Stimulated activated CD8-positive, alpha-beta memory T cell treated with anti-CD3 and anti-CD28 coated beads, Interleukin-12 subunit alpha, Interleukin-12 subunit beta, amount 100 ng/mL, for 24 hours (primary cell): ENCODE measurements around the gene SPDYE8.
A peak's percentile ranks its signal among the peaks of the same experiment; 100 is the strongest.
"Not testable (repeated sequence)": the region's sequence is repeated elsewhere in the genome, so short reads cannot be mapped to it uniquely, and the experiment has no call there.

Source experiments
- DNase-seq: peaks from one replicate; pipeline ENCODE4 v3.0.0-alpha.2; 2020; ENCODE audit errors: extremely low read depth

SPDYE8 gene, protein sequence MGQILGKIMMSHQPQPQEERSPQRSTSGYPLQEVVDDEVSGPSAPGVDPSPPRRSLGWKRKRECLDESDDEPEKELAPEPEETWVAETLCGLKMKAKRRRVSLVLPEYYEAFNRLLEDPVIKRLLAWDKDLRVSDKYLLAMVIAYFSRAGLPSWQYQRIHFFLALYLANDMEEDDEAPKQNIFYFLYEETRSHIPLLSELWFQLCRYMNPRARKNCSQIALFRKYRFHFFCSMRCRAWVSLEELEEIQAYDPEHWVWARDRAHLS

DNA sequence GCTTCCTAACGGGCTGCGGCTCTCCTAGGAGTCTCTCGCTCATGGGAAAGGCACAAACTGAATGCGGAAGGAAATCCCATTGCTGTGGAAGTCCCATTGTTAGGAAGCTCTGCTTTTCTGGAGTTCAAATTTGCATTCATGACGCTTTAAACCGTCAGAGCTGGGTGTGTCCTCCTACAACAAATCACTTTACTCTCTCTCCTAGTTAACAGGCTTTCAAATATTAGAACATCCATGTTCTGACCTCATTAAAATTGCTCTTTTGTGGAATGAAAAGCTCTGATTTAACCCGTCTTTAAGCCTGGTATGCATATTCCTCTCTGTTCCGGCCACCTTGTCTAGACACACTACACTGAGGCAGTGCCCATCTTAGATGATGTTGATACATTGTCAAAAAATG is at the start of gene SPDYE8:
TSS of gene SPDYE8 (minus strand) at position 101 of the 400 bp plus-strand sequence. CDS start 1,800 bp downstream, outside the sequence.
- not testable (repeated sequence) for DNase-seq

DNA sequence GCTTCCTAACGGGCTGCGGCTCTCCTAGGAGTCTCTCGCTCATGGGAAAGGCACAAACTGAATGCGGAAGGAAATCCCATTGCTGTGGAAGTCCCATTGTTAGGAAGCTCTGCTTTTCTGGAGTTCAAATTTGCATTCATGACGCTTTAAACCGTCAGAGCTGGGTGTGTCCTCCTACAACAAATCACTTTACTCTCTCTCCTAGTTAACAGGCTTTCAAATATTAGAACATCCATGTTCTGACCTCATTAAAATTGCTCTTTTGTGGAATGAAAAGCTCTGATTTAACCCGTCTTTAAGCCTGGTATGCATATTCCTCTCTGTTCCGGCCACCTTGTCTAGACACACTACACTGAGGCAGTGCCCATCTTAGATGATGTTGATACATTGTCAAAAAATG is 28.2 kb upstream of the SPDYE8 start, which contains the start of gene SPDYE11:
TSS of gene SPDYE11 (minus strand) at position 101 of the 400 bp plus-strand sequence. CDS start 1,800 bp downstream, outside the sequence.
- not testable (repeated sequence) for DNase-seq

DNA sequence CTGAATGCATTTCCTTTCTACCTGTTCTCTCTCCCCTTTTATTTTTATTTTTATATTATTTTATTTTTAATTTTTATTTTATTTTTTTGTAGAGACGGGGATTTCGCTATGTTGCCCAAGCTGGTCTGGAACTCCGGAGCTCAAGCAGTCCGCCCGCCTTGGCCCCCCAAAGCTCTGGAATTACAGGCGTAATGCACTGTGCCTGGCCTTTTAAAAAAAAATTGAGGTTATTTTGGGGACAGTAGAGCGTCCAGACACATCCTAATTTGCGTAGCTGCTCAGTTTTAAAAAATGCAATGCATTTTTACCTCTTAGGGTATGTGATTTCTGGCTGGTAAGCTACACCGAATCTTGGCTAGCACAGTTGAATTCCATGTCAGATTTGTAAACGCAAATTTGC is 23.1 kb downstream of the SPDYE8 start:
- not testable (repeated sequence) for DNase-seq

DNA sequence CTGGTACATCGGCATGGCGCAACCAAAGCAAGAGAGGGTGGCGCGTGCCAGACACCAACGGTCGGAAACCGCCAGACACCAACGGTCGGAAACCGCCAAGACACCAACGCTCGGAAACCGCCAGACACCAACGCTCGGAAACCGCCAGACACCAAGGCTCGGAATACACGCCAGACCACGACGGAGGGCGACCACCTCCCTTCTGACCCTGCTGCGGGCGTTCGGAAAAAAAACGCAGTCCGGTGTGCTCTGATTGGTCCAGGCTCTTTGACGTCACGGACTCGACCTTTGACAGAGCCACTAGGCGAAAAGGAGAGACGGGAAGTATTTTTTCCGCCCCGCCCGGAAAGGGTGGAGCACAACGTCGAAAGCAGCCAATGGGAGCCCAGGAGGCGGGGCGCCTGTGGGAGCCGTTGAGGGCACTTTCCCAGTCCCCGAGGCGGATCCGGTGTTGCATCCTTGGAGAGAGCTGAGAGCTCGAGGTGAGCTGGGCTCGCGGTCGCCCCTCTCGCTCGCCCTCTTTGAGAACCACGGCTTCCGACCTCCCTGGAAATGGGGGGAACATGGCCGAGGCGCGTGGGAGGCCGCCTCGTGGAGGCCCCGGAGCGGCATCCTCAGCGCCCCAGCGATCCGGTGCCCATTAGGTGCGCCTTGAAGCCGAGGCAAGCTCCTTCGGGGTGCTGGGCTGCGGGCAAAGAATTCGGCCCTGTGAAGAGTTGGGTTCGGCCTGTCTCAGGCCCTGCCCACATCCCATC is 23.7 kb downstream of the SPDYE8 start:
- DNase-seq, result peak; percentile 74

DNA sequence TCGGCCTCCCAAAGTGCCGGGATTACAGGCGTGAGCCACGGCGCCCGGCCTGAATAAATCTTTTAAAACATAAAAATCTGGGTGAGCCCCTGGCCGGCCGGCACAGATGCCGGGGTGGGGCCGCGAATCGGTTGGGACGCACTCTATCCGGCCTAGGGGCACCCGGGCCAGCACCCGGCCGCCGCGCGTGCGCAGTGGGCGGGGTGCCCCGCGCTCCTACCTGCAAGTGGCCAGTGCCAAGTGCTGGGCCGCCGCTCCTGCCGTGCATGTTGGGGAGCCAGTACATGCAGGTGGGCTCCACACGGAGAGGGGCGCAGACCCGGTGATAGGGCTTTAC is 24.2 kb downstream of the SPDYE8 start:
- peak; percentile 50 for DNase-seq

DNA sequence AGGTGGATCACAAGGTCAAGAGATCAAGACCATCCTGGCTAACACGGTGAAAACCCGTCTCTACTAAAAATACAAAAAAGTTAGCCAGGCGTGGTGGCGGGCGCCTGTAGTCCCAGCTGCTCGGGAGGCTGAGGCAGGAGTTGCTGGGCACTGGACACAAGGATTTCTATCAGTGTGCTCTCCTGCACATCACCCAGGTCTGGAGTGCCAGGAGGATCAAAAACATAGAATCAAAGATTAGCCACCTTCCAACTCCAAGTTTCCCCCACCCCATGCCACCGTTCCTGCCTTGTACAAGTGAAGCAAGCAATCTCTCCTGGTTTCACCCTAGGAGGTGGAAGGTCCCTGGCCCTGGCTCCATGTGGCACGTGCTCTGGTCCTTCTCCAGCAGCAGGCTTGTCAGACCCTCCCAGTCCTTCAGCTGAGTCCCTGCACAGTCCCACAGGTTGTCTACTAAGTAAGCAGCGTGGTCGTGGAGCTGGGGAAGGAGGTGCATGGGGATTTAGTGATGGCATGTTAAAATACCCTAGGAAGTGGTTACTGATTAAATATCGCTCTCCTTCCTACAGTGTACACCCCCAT is 31.6 kb downstream of the SPDYE8 start:
- not testable (repeated sequence) for DNase-seq

DNA sequence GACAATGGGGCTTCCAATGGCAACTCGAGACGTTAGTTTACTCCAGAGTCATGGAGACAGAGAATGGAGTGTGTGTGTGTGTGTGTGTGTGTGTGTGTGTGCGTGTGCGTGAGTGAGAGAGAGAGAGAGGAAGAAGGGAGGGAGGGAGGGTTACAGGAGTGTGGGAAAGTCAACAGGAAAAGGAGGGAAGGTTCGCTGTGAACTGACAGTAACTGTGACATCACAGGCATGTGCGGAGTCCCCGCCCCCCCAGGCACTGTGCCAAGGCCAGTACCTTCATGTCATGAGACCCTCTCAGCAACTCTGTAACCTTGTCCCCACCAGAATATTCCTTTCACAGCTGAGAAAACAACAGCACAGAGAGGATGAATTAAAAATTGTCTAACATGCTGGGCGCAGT is 32.1 kb downstream of the SPDYE8 start:
- DNase-seq, result not testable (repeated sequence)

DNA sequence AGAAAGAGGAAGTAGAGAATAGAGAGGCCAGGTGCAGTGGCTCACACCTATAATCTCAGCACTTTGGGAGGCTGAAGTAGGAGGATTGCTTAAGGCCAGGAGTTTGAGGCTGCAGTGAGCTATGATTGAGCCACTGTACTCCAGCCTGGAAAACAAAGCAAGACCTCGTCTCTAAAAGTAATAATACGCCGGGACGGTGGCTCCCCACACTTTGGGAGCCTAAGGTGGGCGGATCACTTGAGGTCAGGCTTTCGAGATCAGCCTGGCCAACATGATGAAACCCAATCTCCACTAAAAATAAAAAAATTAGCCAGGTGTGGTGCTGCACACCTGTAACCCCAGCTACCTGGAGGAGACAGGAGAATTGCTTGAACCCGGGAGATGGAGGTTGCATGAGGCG is 34.1 kb downstream of the SPDYE8 start:
- DNase-seq, result not testable (repeated sequence)

DNA sequence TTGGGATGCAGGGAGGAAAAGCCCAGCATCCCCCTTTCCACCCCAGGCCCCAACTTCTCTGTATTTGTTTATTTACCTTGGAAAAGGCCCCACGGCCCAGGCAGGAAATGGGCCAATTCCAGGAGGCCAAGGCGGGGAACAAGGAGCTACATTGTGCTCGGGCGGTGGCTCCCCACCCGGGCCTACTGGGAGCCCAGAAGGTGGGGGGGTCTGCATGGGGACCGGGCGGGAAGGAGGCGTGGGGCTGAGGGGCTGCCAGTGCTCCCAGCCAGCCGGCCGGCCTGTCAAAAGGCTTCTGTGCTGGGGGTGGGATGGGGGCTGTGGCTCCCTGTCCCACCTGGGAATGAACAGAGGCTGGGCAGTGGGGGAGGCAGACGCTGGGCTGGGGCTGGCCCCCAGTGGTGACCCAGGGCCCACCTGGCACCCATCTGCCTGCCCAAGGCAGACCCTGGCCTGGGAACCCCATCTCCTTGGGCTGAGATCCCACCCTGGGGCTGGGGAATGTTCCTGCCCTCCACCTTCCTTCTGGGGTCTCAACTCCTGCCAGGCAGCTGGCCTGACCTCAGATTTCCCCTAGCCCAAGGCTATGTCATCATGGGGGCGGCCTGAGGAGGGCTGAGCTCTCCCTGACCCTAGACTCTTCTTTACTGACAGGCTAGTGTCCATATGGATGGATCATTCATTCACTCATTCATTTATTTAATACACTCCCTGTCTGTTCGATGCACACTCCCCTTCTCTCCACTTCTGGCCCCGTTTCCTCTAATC is 39.2 kb downstream of the SPDYE8 start:
- DNase-seq, result not testable (repeated sequence)

DNA sequence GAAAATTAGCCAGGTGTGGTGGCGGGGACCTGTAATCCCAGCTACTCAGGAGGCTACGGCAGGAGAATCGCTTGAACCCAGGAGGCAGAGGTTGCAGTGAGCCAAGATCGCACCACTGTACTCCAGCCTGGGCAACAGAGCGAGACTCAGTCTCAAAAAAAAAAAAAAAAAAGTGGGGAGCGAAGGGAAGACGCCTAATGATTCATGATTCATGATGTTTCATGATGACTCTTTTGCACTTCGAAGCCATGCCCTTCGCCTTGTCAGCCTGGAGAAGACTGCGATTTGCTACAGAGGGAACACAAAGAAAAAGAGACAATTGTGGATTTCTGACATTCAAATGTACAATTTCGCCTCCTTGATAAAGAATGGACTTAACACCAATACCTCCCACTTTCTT is 47.5 kb downstream of the SPDYE8 start:
- DNase-seq, result not testable (repeated sequence)

DNA sequence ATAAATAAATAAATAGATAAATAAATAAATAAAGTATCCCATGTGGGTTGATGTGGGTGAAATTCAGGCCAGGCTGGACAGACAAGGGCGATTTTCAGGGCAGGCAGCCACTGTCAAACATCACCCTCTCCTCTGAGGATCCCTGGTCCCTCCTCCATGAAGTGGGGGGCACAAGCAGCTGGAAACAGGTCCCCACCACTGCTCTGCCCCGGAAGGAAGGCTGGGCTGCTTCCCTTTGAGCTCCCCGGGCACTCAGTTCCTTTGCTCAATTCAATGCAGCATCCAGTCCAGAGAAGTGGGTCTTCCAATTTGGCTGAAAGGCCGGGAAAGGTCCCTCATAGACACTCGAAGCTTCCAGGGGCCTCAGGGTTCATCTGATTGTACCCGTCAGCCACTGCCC is 49.2 kb downstream of the SPDYE8 start:
- not testable (repeated sequence) for DNase-seq

DNA sequence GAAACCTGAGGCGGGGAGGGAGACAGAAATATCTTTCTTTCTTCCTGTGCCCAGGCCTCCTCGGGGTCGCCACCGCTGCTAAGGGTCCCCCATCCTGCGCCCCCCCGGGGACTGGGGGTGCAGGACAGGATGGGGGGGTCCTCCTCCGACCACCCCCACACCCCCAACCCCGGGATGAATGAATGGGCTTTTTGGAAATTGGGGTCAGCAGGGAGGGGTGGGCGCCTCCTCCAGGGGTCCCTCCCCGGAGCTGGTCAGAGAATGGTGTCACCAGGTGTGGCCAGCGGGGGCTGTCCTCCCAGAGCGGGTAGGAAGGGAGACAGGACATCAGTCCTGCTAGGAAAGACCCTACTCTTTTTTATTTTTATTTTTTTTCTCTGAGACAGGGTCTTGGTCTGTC is 53.1 kb downstream of the SPDYE8 start:
- DNase-seq, result not testable (repeated sequence)

DNA sequence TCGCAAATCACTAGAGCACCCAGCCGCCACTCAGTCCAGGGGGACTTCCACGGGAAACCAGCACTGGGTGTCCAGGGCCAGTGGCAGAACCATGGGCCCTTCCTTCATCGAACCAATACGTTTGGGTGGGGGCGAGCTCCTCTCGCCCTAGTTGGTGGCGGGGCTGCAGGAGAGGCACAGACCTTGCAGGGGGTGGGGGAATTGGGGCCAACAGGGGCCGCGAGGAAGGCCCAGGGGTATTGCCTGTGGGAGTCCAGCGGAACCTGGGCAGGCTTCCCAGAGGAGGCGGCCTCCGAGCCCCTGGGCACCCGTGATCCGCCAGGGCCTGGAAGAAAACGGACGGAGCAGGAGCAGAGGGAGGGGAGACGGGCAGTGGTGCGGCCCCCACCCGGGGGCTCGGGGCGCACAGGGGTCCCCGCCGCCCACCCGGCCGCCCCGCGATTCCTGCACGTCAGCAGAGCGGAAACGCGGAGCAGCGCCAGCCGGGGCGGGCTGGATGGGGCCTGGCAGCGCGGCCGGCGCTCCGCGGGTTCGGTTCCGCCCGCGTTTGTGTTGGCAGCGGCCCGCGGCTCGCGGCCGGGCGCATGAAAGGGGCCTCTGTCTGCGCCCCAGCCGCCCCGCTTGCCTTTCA is 53.8 kb downstream of the SPDYE8 start:
- not testable (repeated sequence) for DNase-seq

DNA sequence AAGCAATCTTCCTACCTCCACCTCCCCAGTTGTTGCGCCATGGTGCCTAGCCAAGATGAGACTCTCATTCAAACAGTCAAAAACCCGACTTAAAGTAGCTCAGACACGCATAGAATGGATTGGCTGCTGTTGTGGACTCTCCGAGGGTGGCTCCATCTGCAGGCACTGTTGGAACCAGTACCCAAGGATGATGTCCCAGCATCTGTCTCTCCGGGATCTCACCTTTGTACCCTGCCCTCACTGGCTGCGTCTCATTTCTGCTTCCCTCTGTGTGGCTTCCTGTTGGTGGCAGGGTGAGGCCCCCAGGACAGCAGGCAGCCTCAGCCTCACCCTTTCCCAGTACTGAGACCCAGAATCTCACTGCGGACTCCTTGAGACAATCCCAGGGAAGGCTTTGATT is 54.8 kb downstream of the SPDYE8 start:
- not testable (repeated sequence) for DNase-seq

DNA sequence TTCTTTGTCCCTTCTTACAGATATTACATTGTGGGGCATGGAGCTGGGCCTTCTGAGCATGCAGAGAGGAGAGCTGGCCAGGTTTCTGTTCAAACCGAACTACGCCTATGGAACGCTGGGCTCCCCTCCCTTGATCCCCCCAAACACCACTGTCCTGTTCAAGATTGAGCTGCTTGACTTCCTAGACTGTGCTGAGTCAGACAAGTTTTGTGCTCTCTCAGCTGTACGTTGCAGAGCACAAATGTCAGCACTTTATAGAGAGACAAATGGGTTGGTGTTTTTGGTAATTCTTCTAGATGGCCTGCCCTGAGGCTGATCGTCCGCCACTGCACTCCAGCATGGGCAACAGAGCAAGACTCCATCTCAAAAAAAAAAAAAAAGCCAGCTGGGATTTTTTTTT is 58.1 kb downstream of the SPDYE8 start:
- not testable (repeated sequence) for DNase-seq
